DMS53 (cell line): ENCODE data around the gene TCOF1.

ENCODE experiments used
- DNase-seq: peaks from one replicate; lab custom pipeline; 2025; lab: John Stamatoyannopoulos, UW

TCOF1 gene

GRCh38 chr5:150428978-150429377, 71.5 kb downstream of the TCOF1 start:
- DNase-seq: no peak

DNA sequence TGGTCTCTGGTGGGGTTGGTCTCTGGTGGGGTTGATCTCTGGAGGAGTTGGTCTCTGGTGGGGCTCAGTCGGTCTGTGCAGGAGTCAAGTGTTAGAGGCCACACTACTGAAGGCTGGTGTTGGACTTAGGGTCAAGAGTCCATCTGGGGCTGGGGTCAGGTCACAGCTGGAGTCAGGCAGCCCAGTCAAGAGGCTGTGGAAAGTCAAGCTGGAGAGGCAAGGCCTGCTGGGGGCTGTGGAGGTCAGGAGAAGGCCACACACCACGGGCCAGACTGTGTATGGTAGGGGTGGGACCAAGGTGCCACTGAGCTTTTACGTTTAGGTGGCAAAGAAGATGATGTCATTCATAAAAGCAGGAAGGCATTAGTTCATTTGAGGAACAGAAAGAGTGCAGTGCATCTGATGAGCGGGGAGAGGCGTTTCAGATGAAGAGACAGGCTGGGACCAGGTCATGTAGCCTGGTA, 71.9 kb downstream of the TCOF1 start:
- DNase-seq: no peak

DNA sequence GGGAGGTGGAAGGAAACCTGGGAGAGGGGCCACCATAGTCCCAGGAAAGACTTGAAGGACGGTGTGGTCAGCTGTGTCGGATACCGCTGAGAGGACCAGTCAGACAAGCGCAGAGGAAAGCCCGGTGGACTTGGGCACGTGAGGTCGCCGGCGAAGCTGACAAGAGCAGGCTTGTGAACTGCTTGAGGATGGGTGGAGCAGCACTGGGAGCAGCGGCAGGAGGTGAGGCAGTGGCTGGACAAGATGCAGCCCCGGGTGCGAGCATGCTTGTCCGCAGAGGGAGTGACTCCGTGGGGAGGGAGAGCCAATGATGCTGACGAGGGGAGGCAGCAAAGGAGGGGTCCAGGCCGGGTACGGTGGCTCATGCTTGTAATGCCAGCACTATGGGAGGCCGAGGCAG, 73.6 kb downstream of the TCOF1 start:
- no peak for DNase-seq

DNA sequence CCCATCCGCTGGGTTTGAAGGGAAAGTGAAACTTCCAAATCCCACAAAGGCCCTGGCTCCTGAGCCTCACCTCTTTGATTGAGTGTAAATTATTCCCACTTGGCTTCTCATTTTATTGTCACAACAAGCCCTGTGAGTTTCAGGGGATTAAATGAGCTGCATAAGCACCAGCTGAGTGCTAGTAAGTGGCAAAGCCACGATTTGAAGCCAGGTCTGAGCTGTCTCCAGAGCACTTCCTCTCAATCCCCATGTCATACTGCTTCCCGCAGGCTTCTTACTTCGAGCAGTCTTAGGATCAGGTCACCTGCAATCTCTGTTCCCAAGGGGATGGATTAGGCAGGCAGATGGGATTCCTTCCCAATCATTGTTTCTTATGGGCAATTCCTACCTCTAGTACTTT, 74.1 kb downstream of the TCOF1 start:
- DNase-seq: no peak

GRCh38 chr5:150434464-150434863, 77.0 kb downstream of the TCOF1 start:
- no peak for DNase-seq

DNA sequence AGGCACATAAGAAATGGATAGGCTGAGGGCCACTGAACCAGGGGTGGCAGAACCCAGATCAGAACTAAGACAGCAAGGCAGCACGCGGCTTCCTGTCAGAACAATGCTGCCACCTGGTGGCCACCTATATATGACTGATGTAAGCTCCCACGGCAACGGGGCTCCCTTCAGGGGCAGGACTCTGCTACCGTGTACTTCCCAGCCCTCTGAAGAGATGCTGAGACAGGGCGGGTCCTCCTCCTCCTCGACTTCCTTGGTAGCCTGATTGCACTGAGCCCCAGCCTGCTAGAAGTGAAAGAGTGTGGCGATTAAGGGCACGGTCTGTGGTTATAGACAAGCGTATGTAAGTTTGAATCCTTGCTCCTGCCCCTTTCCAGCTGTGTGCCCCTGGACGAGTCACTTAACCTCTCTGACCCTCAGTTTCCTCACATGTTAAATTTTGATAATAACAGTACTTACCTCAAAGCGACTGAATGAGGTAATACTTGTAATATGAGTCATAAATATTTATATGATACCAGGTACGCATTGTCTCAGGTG, 78.7 kb downstream of the TCOF1 start:
- DNase-seq: peak; percentile 94

GRCh38 chr5:150438873-150439546, 81.5 kb downstream of the TCOF1 start:
- DNase-seq: peak; percentile 66

DNA sequence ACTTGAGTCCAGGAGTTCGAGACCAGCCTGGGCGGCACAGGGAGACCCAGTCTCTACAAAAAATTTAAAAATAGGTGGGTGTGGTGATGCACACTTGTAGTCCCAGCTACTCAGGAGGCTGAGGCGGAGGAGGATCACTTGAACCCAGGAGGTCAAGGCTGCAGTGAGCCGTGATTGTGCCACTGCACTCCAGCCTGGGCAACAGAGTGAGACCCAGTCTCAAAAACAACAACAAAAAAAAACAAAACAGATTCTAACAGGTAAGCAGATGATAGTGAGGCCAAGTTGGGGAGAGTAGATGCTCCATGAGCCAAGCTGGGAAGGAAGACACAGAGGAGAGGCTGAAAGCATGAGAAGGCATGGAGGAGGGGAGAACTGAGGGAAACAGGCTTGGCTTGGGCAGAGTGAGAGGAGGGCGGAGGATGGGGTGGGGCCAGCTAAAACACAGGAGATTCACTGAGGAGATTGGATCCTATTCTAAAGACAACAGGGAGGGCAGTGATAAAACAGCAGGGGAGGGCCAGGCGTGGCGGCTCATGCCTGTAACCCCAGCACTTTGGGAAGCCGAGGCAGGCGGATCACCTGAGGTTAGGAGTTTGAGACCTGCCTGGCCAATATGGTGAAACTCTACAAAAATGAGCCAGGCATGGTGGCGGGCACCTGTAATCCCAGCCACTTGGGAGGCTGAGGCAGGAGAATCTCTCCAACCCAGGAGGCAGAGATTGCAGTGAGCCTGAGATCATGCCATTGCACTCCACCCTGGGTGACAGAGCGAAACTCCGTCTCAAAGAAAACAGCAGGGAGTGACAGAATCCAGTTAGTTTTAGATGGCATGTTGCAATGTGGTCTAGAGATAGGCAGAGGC, 83.7 kb downstream of the TCOF1 start:
- no peak for DNase-seq

GRCh38 chr5:150441813-150442698, 84.6 kb downstream of the TCOF1 start:
- peak; percentile 44 for DNase-seq

DNA sequence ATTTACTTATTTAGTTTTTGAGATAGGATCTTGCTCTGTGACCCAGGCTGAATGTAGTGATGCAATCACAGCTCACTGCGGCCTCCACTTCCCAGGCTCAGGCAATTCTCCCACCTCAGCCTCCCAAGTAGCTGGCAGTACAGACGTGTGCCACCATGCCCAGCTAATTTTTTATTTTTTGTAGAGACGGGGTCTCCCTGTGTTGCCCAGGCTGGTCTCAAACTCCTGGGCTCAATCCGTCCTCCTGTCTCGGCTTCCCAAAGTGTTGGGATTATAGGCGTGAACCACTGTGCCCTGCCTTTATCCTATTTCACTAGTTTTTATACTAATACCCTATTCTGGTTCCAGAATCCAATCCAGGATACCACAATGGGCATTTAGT, 85.2 kb downstream of the TCOF1 start:
- no peak for DNase-seq

DNA sequence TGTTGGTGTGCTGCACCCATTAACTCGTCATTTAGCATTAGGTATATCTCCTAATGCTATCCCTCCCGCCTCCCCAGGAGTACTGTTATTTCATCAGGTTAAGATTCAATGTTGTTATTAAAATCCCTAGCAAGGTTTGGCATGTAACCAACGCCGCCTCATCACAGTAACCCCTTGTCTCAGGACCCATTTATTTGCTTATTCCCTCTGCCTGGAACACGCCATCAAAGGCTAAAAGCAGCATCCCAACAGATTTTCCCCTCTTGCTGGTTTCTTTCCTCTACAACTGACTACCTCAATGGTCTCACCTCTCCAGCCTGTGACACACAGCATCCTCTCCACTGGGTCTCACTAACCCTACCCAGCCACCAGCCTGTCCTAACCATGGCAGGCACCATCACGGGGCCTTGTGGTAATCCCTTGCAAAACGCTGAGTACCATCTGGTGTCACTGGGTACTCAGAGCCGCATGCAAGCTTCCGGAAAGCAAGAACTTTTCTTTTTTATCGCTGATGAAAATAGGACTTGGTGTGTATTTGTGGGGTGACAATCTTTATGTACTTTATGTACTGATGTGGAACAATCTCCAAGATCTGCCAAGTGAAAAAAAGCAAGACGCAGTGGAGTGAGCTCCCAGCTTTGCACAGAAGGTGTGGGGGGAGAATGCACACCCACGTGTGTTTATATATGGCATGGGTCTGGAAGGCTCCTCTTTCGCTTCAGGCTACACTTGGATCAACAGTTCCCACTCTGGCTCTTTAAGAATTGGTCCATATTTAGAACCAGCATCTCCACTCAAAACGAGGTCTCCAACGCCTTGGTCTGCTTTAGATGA, 86.0 kb downstream of the TCOF1 start:
- DNase-seq: peak; percentile 48

DNA sequence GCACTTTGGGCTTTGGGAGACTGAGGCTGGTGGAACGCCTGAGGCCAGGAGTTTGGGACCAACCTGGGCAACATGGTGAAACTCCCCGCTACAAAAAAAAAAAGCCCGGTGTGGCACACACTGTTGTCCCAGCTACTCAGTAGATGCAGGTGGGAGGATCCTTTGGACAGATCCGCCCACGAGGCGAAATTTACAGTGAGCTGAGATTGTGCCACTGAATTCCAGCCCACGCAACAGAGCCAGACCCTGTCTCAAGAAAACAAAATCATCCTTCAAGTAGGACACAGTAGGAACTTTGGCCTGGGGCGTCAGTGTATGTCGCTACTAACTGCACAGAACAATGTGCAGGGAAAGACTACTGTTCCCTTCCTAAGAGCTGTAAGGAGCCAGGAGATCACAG, 87.3 kb downstream of the TCOF1 start:
- DNase-seq: no peak

DNA sequence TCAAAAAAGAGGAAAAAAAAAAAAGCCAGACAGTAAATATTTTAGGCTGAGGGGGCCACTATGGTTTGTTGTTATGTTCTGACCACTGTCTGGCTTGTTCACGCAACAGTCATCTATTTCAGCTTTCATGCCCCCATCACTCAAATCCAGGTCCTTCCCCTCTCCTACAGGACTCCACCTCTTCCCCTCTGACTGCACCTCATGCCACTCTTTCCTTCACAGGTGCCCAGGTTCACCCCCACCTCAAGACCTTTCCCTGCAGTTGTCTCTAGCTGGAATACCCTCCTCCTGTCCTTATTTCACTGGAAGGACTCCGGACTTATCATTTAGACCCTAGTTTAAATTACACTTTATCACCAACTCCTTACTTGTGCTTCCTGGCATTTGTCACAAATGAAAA, 88.6 kb downstream of the TCOF1 start:
- no peak for DNase-seq

- DNase-seq: no peak
Observed at GRCh38 chr5:150446583-150446982, 89.1 kb downstream of the TCOF1 start.

- no peak for DNase-seq
Observed at GRCh38 chr5:150447188-150447587, 89.7 kb downstream of the TCOF1 start.

DNA sequence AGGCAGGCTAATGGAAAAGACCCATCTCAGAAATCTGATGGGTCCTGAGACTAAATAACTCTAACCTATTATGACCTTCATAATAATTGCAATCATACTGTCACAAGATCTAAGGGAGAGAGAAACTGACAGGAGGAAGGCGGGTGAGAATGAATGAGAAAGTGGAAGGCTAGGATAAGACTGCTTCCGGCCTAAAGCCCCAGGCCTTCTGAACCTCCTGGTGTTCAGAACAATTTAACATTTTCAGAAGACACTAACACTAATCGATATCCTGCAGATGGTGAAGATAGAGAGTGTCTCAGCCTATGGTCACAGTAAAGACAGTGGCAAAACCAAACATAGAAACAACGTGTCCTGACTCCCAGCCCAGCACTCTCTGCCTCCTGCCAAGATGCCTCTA, 90.8 kb downstream of the TCOF1 start:
- no peak for DNase-seq

GRCh38 chr5:150448952-150449516, 91.5 kb downstream of the TCOF1 start:
- peak; percentile 90 for DNase-seq
